Ishikawa (cell line): ENCODE measurements around the gene NCR3LG1.

Experiments used
- CEBPB ChIP-seq: IDR thresholded peaks from 2 replicates; pipeline ENCODE4 v1.6.1; 2012
- CREB1 ChIP-seq: IDR thresholded peaks from 2 replicates; pipeline ENCODE4 v1.6.1; 2012; ENCODE audit warnings: low read depth
- EGR1 ChIP-seq: IDR thresholded peaks from 2 replicates; pipeline ENCODE4 v1.6.1; 2012
- EP300 ChIP-seq: IDR thresholded peaks from 2 replicates; pipeline ENCODE4 v1.6.1; 2012; ENCODE audit warnings: borderline replicate concordance
- MAX ChIP-seq: IDR thresholded peaks from 2 replicates; pipeline ENCODE4 v1.6.1; 2012
- NFIC ChIP-seq: IDR thresholded peaks from 2 replicates; pipeline ENCODE4 v1.6.1; 2012
- REST ChIP-seq: IDR thresholded peaks from 2 replicates; pipeline ENCODE4 v1.6.1; 2012; ENCODE audit warnings: low read depth, mild to moderate bottlenecking
- TCF12 ChIP-seq: IDR thresholded peaks from 2 replicates; pipeline ENCODE4 v1.6.1; 2012; ENCODE audit warnings: low read depth
- USF1 ChIP-seq: IDR thresholded peaks from 2 replicates; pipeline ENCODE4 v1.6.1; 2012
- YY1 ChIP-seq: IDR thresholded peaks from 2 replicates; pipeline ENCODE4 v1.6.1; 2012; ENCODE audit warnings: low read depth

- no peak for TF ChIP-seq REST
- TF ChIP-seq MAX: no peak
- TF ChIP-seq NFIC: no peak
- no peak for TF ChIP-seq USF1
- no peak for TF ChIP-seq YY1
- TF ChIP-seq CREB1: no peak
- TF ChIP-seq CEBPB: no peak
- no peak for TF ChIP-seq EGR1
- TF ChIP-seq EP300: no peak
- TF ChIP-seq TCF12: no peak
Measured at GRCh38 chr11:17408641-17409040, 57.0 kb downstream of the NCR3LG1 start.
